Lower lobe of right lung (tissue), 2 donors: ENCODE results near the gene VANGL2. TPM values are rescaled to one million over a fixed set of nuclear protein-coding genes. Genes with fewer than 3 reads are reported as not detected.

Experiments
- ATAC-seq, 2 donors: fragments of 200-7000 bp; cut with Tn5 transposase; one replicate each; pipeline ENCODE4 v1.9.1; 2020 to 2022; ENCODE audit warnings: mild to moderate bottlenecking in 2 of 2, moderate library complexity in 2 of 2
- DNase-seq: peaks from one replicate; pipeline ENCODE4 v3.0.0-alpha.2; 2020
- H3K27ac ChIP-seq: fragments of 200-600 bp; one replicate; pipeline ENCODE4 v1.8.0; 2022
- H3K27me3 ChIP-seq: fragments of 200-600 bp; one replicate; pipeline ENCODE4 v1.8.0; 2022; ENCODE audit warnings: low read depth
- H3K36me3 ChIP-seq: fragments of 200-600 bp; one replicate; pipeline ENCODE4 v1.8.0; 2022; ENCODE audit warnings: mild to moderate bottlenecking
- H3K4me1 ChIP-seq: fragments of 200-600 bp; one replicate; pipeline ENCODE4 v1.8.0; 2022
- H3K4me3 ChIP-seq: fragments of 200-600 bp; one replicate; pipeline ENCODE4 v1.8.0; 2022; ENCODE audit warnings: mild to moderate bottlenecking
- H3K9me3 ChIP-seq: fragments of 200-600 bp; one replicate; pipeline ENCODE4 v1.8.0; 2022
- intact Hi-C: fragments of 100-400 bp; cut with DNase I; formaldehyde crosslinking; loops from one replicate; pipeline ENCODE4 v1.11.0; 2022
- total RNA-seq: library from RNA; stranded (reverse); fragmentation: NEBNext Ultra II Directional; extraction: Animal tissue kit (Norgen Biotek cat#: 25700); gene quantifications from one replicate; pipeline ENCODE4 v1.2.1, GENCODE V29; 2021
- TF ChIP-seq, protein P1 (sequence below): fragments of 200-600 bp; IDR thresholded peaks from one replicate; pipeline ENCODE4 v1.8.0; 2022; ENCODE audit warnings: antibody characterized with exemption, mild to moderate bottlenecking
- donor health status: DM: no; HTN: yes; CAD: no; lungs with severe emphysema.

The VANGL2 gene
- total RNA-seq, 1 donor from 2014 or later = 7.5 TPM

DNA sequence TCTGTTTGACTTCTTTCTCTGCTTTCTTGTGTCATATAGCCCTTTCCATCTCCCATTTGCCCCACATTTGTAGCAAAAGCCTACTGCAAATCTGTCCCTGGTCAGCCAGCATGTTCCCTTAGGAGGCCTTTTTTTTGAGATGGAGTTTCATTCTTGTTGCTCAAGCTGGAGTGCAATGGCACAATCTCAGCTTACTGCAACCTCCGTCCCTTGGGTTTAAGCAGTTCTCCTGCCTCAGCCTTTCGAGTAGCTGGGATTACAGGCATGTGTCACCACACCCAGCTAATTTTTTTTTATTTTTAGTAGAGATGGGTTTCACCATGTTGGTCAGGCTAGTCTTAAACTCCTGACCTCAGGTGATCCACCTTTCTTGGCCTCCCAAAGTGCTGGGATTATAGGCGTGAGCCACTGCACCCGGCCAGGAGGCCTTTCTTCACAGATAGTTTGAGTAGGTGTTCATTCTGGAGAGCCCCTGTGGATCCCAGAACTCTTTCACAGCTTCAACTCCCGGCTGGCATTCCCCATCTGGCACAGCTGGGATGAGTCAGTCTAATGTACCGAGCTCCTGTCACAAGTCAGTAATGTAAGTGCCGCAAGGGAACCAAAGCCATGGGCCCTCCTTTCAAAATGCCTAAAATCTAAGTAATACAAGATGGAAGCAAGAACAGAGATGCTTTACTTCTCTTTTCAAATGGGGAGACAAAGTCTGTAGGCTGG, 42.9 kb upstream of the VANGL2 start:
- ATAC-seq (no peak), DNase-seq (no peak)
- intact Hi-C loops = no loop called here
- H3K4me3 ChIP-seq = no peak overlapping the region
- no peaks in the 10 kb centered on the region for H3K27me3 ChIP-seq
- H3K27ac ChIP-seq = no peak overlapping the region
- H3K36me3 ChIP-seq = peaks cover 89% of the 10 kb centered on the region
- TF ChIP-seq, protein P1, sequence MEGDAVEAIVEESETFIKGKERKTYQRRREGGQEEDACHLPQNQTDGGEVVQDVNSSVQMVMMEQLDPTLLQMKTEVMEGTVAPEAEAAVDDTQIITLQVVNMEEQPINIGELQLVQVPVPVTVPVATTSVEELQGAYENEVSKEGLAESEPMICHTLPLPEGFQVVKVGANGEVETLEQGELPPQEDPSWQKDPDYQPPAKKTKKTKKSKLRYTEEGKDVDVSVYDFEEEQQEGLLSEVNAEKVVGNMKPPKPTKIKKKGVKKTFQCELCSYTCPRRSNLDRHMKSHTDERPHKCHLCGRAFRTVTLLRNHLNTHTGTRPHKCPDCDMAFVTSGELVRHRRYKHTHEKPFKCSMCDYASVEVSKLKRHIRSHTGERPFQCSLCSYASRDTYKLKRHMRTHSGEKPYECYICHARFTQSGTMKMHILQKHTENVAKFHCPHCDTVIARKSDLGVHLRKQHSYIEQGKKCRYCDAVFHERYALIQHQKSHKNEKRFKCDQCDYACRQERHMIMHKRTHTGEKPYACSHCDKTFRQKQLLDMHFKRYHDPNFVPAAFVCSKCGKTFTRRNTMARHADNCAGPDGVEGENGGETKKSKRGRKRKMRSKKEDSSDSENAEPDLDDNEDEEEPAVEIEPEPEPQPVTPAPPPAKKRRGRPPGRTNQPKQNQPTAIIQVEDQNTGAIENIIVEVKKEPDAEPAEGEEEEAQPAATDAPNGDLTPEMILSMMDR = no peak
- H3K4me1 ChIP-seq = no peaks in the 10 kb centered on the region
- H3K9me3 ChIP-seq = no peaks in the 10 kb centered on the region

DNA sequence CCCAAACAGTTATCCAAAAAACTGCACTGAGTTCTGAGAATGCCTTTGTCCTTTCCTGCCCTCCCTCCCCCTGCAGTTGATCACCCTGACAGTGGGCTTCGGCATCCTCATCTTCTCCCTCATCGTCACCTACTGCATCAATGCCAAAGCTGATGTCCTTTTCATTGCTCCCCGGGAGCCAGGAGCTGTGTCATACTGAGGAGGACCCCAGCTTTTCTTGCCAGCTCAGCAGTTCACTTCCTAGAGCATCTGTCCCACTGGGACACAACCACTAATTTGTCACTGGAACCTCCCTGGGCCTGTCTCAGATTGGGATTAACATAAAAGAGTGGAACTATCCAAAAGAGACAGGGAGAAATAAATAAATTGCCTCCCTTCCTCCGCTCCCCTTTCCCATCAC, 42.3 kb upstream of the VANGL2 start:
- Histone ChIP-seq H3K27ac (no peak overlapping the region), H3K27me3 (no peaks in the 10 kb centered on the region), H3K4me3 (no peak overlapping the region), H3K36me3 (peaks cover 82% of the 10 kb centered on the region), H3K4me1 (no peaks in the 10 kb centered on the region), H3K9me3 (no peaks in the 10 kb centered on the region)
- TF ChIP-seq, protein P1 = no peak
- intact Hi-C loops = no loop called here
- ATAC-seq (no peak), DNase-seq (no peak)

DNA sequence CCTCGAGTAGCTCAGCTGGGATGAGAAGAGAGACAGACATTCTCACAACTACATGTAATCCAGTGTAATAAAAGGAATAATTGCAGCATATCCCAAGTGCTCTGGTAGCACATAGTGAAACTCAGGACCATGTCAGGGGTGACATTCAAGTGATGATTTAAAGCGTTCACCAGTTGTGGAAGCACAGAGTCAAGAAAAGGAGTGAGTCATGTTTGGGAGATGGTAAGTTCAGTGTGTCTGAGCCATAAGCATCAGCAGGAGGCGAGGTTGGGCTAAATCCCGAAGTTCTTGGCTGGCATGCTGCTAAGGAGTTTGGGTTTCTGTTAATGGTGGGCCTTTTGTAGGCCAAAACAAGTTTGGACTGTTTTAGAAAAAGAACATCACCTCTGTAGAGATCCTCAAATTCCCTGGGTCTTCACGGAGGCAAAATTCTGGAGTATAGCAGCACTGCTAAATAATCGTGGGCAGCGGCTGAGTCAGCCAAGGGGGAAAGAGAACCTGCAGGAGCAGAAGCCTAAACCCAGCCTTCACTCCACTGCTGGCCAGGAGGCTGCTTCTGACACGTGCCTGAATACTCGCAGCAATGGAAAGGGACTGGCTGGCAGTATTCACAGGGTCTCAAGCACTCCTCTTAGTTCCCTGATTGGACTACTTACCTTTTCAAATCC, 40.7 kb upstream of the VANGL2 start:
- peaks cover 66% of the 10 kb centered on the region for H3K36me3 ChIP-seq
- intact Hi-C loops = no loop called here
- no peak for ATAC-seq

DNA sequence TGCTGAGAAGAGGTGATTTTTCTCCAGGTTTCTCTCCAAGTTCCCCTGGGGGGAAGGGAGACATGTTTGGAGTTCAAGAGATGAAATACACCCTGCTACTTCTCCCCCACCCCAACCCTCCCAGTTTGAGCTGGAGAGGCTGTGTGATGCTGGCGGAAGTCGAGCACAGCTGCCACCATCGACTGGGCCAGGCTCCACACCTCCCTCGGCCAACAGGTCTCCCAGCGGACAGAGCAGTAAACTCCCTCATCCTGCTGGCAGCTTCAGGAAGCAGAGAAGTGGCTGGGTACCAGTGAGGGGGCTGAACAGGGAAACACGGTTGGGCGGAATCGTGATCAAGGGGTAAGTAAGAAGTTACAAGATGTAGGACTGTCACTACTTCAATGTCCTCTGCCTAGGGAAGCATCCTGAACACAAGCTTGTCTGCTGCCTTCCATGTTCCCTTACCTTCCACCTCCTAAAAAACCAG, 40.1 kb upstream of the VANGL2 start:
- DNase-seq = no peak
- Histone ChIP-seq H3K36me3 (peaks cover 61% of the 10 kb centered on the region), H3K4me1 (no peaks in the 10 kb centered on the region), H3K9me3 (no peaks in the 10 kb centered on the region), H3K27ac (no peak overlapping the region), H3K27me3 (no peaks in the 10 kb centered on the region), H3K4me3 (no peak overlapping the region)
- TF ChIP-seq, protein P1 = no peak
- ATAC-seq = no peak
- intact Hi-C loops = no loop called here

More for the DNA sequence above, 40.7 kb upstream of the VANGL2 start:
- DNase-seq = no peak
- no peak overlapping the region for H3K4me3 ChIP-seq
- no peak overlapping the region for H3K27ac ChIP-seq
- H3K27me3 ChIP-seq = no peaks in the 10 kb centered on the region
- no peaks in the 10 kb centered on the region for H3K4me1 ChIP-seq
- TF ChIP-seq, protein P1 = no peak
- no peaks in the 10 kb centered on the region for H3K9me3 ChIP-seq

DNA sequence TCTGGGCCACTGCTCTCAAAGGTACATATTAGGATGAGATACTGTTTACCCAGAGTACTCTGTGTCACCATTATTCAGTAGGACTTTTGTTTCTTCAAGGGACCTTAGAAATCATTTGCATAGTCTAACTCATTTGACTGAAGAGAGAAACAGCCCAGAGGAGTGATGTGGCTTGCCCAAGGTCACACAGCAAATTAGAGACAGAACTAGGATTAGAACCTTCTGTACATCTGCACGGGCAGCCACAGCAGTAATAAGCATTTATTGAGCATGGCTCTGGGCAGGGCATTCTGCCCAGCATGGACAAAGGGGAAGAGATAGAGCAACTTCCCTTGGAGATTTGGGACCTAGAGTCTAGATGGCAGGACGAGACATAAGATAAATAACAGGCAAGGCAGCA, 39.2 kb upstream of the VANGL2 start:
- ATAC-seq (no peak), DNase-seq (no peak)
- H3K27ac ChIP-seq = no peak overlapping the region
- H3K27me3 ChIP-seq = no peaks in the 10 kb centered on the region
- peaks cover 51% of the 10 kb centered on the region for H3K36me3 ChIP-seq
- no peaks in the 10 kb centered on the region for H3K9me3 ChIP-seq
- intact Hi-C loops = no loop called here
- TF ChIP-seq, protein P1 = no peak
- H3K4me1 ChIP-seq = no peaks in the 10 kb centered on the region
- no peak overlapping the region for H3K4me3 ChIP-seq
